Measurements from ENCODE around the gene LUZP4.

- TF ChIP-seq CBX1 (IDR thresholded peaks at IDR 0.05; ENCODE audit: low read depth) (no peak), CTCF (CRISPR knock-in tag; IDR thresholded peaks at IDR 0.05) (no peak), SNRNP70 (IDR thresholded peaks at IDR 0.05; ENCODE audit: low read depth, low read length) (no peak), SMC3 (IDR thresholded peaks at IDR 0.05; ENCODE audit: low read length) (no peak), POLR2AphosphoS5 (IDR thresholded peaks at IDR 0.05; ENCODE audit: low read depth, low read length) (no peak), YY1 (IDR thresholded peaks at IDR 0.05; ENCODE audit: insufficient read depth, insufficient replicate concordance, low read depth, low read length) (no peak), ARNT (IDR thresholded peaks at IDR 0.05) (no peak), FOXA3 (CRISPR knock-in tag; IDR thresholded peaks at IDR 0.05) (peak; percentile 77)
Observed at GRCh38 chrX:115341421-115341820, 51.9 kb downstream of the LUZP4 start.
